Activated CD8-positive, alpha-beta memory T cell treated with anti-CD3 and anti-CD28 coated beads, Interleukin-2, amount 10 ng/mL, durations not matched to agents 7 days and 5 days (primary cell): ENCODE results near the gene SGCA. TPM values are rescaled to one million over a fixed set of nuclear protein-coding genes. Genes with fewer than 3 reads are reported as not detected.

Experiments
- ATAC-seq: fragments of 150-1000 bp; cut with Tn5 transposase; one replicate; pipeline ENCODE4 v1.10.0; 2021; ENCODE audit warnings: moderate library complexity
- CTCF ChIA-PET: fragments of 350-600 bp; sonication (Branson Sonifier 250); formaldehyde crosslinking; loops from one replicate; lab custom pipeline; 2021; ENCODE audit warnings: antibody characterized with exemption; lab: Charles Lee
- DNase-seq: peaks from one replicate; pipeline ENCODE4 v3.0.0-alpha.2; 2020
- H3K27ac Mint-ChIP-seq: one replicate; pipeline ENCODE4 v1.8.0; 2021; ENCODE audit warnings: mild to moderate bottlenecking, mixed read lengths
- H3K27me3 Mint-ChIP-seq: one replicate; pipeline ENCODE4 v1.8.0; 2021; ENCODE audit warnings: mixed read lengths
- H3K36me3 Mint-ChIP-seq: one replicate; pipeline ENCODE4 v1.8.0; 2021; ENCODE audit warnings: mild to moderate bottlenecking, mixed read lengths
- H3K4me1 Mint-ChIP-seq: one replicate; pipeline ENCODE4 v1.8.0; 2021; ENCODE audit warnings: mixed read lengths
- H3K4me3 Mint-ChIP-seq: one replicate; pipeline ENCODE4 v1.8.0; 2021; ENCODE audit warnings: mild to moderate bottlenecking, moderate library complexity, mixed read lengths
- H3K9me3 Mint-ChIP-seq: one replicate; pipeline ENCODE4 v1.8.0; 2022; ENCODE audit warnings: low read depth, mixed read lengths
- total RNA-seq, 2 experiments: library from RNA; stranded (reverse); gene quantifications; one replicate each; pipeline ENCODE4 v1.2.3, GENCODE V29; 2021

Gene SGCA
- total RNA-seq, 2 experiments from 2014 or later: 0.23 TPM; not detected in 1

DNA sequence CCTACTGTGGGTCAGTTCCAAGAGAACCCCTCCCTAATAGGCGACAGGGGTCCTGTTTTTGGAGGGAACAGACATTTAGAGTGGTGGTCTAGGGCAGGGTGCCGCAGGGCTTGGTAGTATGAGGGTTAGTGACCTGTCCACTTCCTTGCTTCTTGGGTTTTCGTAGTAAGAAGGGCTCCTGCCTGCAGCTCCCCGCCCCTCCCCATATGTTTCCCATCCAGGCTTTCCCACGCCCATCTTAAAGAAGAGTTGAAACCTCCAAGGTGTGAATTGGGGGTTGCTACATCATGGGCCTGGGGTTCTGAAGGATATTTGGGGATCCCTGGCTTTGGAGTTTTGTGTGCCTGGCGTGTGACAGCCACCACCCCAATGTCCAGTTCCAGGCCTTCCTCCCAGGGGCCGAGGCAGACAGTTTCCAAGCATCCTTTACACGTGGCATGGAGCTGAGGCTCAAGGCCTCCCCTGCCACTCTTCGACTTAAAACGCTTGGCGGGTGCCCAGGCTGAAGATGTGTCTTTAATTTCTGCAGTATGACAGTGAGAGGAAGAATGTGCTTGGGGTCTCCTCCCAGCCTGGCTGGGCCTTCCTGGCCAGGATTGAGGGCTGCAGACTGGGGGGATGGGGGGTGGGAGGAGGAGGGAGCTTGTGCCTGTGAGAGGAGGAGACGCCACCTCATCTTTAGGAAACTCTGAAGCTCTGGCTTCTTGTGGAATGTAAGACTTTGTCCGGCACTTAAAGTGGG lies 38.0 kb downstream of the SGCA start:
- no peaks in the 10 kb centered on the region for H3K9me3 Mint-ChIP-seq
- ATAC-seq (no peak), DNase-seq (no peak)
- CTCF ChIA-PET: interaction anchor here (1.0 to 7.7 kb wide), 6 partner anchors 13 to 99 kb away, joined by 3 to 244 read pairs (median 4); partner anchors contain the start of gene TMEM92
- peaks cover 70% of the 10 kb centered on the region for H3K27me3 Mint-ChIP-seq
- no peaks in the 10 kb centered on the region for H3K36me3 Mint-ChIP-seq
- no peak overlapping the region for H3K4me3 Mint-ChIP-seq
- H3K4me1 Mint-ChIP-seq: peaks cover 11% of the 10 kb centered on the region
- H3K27ac Mint-ChIP-seq: no peak overlapping the region

DNA sequence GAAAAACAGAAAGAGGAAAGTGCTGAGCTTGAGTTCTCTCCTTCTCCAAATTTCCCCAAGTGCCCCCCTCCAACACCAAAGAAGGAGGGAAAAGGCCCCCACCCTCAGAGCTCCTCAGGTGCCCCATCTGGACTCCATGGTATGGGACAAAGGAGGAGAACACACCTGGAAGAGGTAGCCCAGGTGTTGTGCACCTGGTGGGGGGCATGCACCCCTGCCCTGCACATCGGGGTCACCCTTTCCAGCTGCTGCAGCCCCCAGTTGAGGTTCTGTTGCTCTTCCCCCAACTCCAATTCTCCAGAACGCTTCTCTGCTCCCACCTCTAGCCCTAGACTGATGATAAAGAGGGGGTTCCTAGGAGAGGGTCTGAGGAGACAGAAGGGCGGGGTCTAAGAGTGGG lies 38.6 kb downstream of the SGCA start:
- H3K9me3 Mint-ChIP-seq: no peaks in the 10 kb centered on the region
- no peak overlapping the region for H3K4me3 Mint-ChIP-seq
- no peak for DNase-seq
- no peaks in the 10 kb centered on the region for H3K36me3 Mint-ChIP-seq
- CTCF ChIA-PET: interaction anchor here (1.0 to 7.7 kb wide), 6 partner anchors 13 to 98 kb away, joined by 3 to 244 read pairs (median 4); partner anchors contain the start of gene TMEM92
- no peak overlapping the region for H3K27ac Mint-ChIP-seq
- peaks cover 73% of the 10 kb centered on the region for H3K27me3 Mint-ChIP-seq
- ATAC-seq: no peak
- peaks cover 11% of the 10 kb centered on the region for H3K4me1 Mint-ChIP-seq

DNA sequence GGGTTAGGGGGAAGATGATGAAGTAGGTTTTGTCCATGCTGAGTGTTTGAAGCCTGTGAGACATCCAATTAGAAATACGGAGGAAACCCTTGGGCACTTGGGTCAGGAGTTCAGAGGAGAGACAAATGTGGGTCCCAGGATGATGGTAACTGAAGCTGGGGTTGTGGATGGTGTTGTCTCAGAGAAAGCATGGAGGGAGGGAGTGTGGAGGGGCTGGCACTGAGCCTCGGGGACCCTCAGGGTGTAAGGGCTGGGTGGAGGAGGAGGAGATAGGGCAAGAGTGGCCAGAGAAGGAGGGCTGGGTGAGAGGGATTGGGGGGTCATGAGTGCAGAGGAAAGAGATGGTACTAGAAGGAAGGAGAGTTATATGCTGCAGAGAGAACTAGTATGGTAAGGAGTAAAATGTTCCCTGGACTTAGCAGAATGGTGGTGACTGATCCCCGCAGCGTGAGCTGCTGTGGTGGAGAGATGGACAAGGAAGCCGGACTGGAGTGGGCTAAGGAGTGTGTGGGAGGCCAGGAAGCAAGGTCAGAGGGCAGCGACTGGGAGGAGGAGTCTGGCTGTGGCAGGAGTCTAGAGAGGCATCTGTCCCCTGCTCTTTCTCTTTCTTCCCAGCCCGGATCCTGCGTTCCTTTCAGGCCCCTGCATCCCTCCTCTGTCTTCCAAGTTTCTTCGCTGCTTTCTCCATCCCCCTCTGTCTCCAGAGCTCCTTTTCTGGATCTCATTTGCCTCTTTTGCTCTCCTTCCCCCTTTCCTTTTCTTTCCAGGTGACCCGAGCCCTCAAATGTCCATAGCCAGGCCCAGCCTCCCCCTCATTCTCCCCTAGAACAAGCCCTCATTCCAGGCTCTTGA lies 39.5 kb downstream of the SGCA start:
- ATAC-seq (no peak), DNase-seq (no peak)
- Mint-ChIP-seq H3K4me3 (no peak overlapping the region), H3K27ac (no peak overlapping the region), H3K4me1 (peaks cover 7% of the 10 kb centered on the region), H3K36me3 (no peaks in the 10 kb centered on the region), H3K27me3 (peaks cover 80% of the 10 kb centered on the region), H3K9me3 (no peaks in the 10 kb centered on the region)
- CTCF ChIA-PET: interaction anchor here (1.1 to 7.7 kb wide), 7 partner anchors 10 to 93 kb away, joined by 3 to 244 read pairs (median 4); partner anchors contain the start of gene TMEM92

DNA sequence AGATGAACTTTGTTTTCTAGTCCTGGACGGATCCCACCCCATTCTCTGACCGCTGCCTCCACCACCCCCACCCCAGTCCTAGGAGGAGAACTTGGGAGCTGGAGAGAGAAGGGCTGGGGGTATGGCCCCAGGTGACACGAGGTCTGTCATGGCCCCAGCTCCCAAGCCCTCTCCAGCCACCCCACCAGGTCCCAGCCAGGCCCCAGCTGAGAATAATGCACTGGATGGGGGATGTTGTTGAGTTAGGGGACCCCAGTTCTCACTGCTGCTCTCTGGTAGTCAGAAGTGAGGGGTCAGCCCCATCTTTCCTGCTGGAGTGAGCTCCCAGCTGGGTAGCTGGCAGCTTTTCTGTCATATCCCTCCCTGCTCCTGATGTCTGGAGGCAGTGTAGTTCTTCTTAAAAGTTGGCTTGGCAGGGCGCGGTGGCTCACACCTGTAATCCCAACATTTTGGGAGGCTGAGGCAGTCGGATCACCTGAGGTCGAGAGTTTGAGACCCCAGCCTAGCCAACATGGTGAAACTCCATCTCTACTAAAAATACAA lies 40.2 kb downstream of the SGCA start:
- no peak for DNase-seq
- Mint-ChIP-seq H3K27ac (no peak overlapping the region), H3K36me3 (no peaks in the 10 kb centered on the region), H3K9me3 (no peaks in the 10 kb centered on the region), H3K4me3 (no peak overlapping the region), H3K4me1 (peaks cover 3% of the 10 kb centered on the region), H3K27me3 (peaks cover 78% of the 10 kb centered on the region)
- no peak for ATAC-seq
- CTCF ChIA-PET: interaction anchor here (1.1 to 7.7 kb wide), 5 partner anchors 9 to 92 kb away, joined by 3 to 244 read pairs (median 5); partner anchors contain the start of gene TMEM92

DNA sequence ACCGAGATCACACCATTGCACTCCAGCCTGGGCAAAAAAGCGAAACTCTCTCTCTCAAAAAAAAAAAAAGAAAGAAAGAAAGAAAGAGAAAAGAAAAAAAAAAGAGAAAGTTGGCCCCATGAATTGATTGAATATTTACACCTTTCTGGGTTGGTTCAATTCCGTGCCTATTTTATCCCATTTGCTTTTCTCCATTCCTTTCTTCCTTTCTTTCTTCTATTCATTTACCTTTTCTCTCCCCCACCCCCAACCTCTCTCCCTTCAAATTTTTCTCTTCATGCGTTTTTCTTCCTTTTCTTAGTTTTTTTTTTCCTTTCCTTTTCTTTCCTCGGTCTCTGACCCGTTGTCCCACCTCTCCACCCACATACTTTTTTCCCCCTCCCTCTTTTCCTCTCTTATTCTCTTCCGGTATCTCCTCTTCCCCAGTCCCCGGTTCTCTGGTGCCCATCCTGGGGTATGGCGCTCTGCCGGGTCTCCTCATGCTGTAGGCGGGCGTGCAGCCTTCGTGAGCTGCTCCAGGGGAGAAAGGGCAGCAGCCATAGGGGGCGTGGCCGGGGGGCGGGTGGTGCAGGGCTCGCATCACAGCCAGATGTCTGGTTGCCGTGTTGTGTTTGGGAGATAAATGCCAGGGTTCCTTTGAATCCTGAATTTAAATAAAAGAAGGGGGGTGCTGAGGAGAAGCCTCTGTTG lies 40.9 kb downstream of the SGCA start:
- H3K4me1 Mint-ChIP-seq: no peaks in the 10 kb centered on the region
- no peak for DNase-seq
- no peaks in the 10 kb centered on the region for H3K36me3 Mint-ChIP-seq
- ATAC-seq: no peak
- no peaks in the 10 kb centered on the region for H3K9me3 Mint-ChIP-seq
- H3K27me3 Mint-ChIP-seq: peaks cover 79% of the 10 kb centered on the region
- H3K27ac Mint-ChIP-seq: no peak overlapping the region
- CTCF ChIA-PET: interaction anchor here (0.6 to 7.7 kb wide), 6 partner anchors 8 to 91 kb away, joined by 3 to 244 read pairs (median 4); partner anchors contain the start of gene TMEM92
- no peak overlapping the region for H3K4me3 Mint-ChIP-seq

DNA sequence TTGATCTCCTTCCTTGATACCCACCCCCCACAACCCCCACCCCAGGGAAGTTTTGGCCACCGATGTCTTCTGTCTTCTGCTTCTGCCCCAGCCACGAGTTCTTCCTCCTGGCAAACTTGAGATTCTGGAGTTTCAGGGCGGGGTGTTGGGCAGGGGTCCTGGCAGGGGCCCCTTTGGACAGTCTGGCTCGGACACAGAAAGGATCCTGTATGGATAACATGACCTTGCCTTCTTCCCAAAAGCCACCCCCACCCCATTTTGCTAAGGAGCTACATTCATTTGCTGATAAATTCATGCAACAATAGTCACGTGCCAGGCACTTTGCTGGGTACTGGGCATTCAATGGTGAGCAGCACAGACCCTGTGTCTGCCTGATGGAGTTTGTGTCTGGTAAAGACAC lies 41.5 kb downstream of the SGCA start:
- no peak overlapping the region for H3K27ac Mint-ChIP-seq
- CTCF ChIA-PET: interaction anchor here (0.6 kb wide), 1 partner anchor 83 kb away, joined by 3 read pairs; no protein-coding TSS in a partner anchor
- ATAC-seq (no peak), DNase-seq (no peak)
- peaks cover 78% of the 10 kb centered on the region for H3K27me3 Mint-ChIP-seq
- H3K36me3 Mint-ChIP-seq: no peaks in the 10 kb centered on the region
- no peak overlapping the region for H3K4me3 Mint-ChIP-seq
- H3K4me1 Mint-ChIP-seq: peaks cover 1% of the 10 kb centered on the region
- H3K9me3 Mint-ChIP-seq: no peaks in the 10 kb centered on the region

DNA sequence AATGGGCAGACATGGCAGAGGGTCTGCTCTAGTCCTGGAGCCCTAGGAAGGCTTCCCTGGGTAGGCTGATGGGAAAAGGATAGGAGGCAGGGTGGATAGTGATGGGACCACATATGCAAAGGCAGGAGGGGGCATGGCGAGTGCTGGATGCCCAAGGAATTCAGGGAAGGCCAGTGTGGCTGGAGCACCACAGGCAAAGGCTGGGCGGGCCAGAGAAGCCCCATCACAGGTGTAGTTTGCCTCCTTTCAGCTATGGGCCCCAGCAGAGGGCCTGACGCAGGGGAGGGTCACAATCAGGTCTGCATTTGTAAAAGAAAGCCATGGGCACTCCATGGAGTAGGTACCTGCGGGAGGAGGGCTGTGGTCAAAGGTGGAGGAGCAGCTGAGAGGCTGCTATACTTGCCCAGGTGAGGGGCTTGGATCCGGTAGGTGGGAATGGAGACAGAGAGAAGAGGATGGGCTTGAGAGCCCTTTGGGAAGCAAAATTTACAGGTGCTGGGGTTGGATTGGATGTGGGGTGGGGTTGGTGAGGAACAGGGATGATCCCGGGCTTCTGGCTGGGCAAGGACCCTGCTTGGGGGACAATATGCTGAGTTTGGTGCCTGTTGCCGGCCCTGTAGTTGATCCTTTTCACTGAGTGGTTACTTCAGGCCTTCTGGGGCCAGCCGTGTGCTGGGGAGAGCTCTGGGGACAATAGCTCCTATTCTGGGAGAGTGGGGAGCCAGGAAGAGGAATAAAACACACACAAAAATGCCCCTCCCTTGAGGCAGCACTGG lies 42.2 kb downstream of the SGCA start:
- no peak overlapping the region for H3K4me3 Mint-ChIP-seq
- peaks cover 73% of the 10 kb centered on the region for H3K27me3 Mint-ChIP-seq
- DNase-seq: no peak
- no peak overlapping the region for H3K27ac Mint-ChIP-seq
- H3K4me1 Mint-ChIP-seq: peaks cover 8% of the 10 kb centered on the region
- H3K36me3 Mint-ChIP-seq: no peaks in the 10 kb centered on the region
- no peaks in the 10 kb centered on the region for H3K9me3 Mint-ChIP-seq
- ATAC-seq: no peak
- CTCF ChIA-PET: interaction anchor here (1.0 to 1.2 kb wide), 2 partner anchors 10 to 66 kb away, joined by 3 to 4 read pairs; partner anchors contain the start of gene TMEM92

DNA sequence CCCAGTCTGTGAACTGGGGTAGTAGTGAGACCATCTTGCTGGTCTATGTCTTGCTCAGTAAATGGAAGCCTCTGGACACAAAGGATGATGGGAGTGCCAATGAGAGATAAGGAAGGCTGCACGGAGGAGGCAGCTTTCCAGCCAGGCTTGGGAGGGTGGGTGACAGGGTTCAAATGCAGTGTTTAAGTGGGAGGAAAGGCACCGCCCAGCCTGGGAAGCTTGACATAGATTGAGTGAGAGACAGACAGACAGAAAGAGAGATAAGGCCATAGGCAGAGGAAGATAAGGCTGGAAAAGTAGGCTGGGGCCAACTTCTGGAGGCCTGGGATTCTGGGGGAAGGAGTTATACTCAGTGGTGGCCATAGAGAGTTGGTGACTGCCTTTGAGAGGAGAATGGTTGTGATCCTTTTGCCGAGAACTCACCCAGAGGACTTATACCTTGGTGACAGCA lies 42.8 kb downstream of the SGCA start:
- peaks cover 12% of the 10 kb centered on the region for H3K4me1 Mint-ChIP-seq
- ATAC-seq (no peak), DNase-seq (peak; percentile 31)
- no peak overlapping the region for H3K4me3 Mint-ChIP-seq
- H3K27ac Mint-ChIP-seq: no peak overlapping the region
- CTCF ChIA-PET: interaction anchor here (1.0 to 2.9 kb wide), 3 partner anchors 8 to 66 kb away, joined by 3 to 21 read pairs (median 4); partner anchors contain the start of genes COL1A1 and TMEM92
- H3K9me3 Mint-ChIP-seq: no peaks in the 10 kb centered on the region
- H3K27me3 Mint-ChIP-seq: peaks cover 69% of the 10 kb centered on the region
- H3K36me3 Mint-ChIP-seq: no peaks in the 10 kb centered on the region

DNA sequence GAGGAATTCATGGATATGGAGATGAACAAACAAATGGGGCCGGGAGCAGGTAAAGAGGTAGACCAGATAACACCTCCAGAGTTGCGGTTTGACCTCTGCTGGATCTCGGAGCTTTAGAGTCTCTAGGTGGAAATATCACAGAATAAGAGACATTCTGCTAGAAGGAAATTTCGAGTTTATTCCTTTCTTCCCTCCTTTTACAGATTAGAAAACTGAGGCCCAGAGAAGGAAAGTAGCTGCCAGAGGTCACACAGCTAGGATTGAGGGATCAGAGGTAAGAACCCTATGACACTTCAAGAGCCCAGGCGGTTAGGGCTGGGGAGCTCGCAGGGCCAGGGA lies 43.3 kb downstream of the SGCA start:
- CTCF ChIA-PET: interaction anchor here (0.8 to 2.9 kb wide), 3 partner anchors 8 to 65 kb away, joined by 3 to 21 read pairs (median 4); partner anchors contain the start of genes COL1A1 and TMEM92
- H3K4me3 Mint-ChIP-seq: no peak overlapping the region
- no peaks in the 10 kb centered on the region for H3K9me3 Mint-ChIP-seq
- H3K27ac Mint-ChIP-seq: no peak overlapping the region
- peaks cover 67% of the 10 kb centered on the region for H3K27me3 Mint-ChIP-seq
- no peaks in the 10 kb centered on the region for H3K36me3 Mint-ChIP-seq
- peaks cover 12% of the 10 kb centered on the region for H3K4me1 Mint-ChIP-seq
- no peak for ATAC-seq
- no peak for DNase-seq

DNA sequence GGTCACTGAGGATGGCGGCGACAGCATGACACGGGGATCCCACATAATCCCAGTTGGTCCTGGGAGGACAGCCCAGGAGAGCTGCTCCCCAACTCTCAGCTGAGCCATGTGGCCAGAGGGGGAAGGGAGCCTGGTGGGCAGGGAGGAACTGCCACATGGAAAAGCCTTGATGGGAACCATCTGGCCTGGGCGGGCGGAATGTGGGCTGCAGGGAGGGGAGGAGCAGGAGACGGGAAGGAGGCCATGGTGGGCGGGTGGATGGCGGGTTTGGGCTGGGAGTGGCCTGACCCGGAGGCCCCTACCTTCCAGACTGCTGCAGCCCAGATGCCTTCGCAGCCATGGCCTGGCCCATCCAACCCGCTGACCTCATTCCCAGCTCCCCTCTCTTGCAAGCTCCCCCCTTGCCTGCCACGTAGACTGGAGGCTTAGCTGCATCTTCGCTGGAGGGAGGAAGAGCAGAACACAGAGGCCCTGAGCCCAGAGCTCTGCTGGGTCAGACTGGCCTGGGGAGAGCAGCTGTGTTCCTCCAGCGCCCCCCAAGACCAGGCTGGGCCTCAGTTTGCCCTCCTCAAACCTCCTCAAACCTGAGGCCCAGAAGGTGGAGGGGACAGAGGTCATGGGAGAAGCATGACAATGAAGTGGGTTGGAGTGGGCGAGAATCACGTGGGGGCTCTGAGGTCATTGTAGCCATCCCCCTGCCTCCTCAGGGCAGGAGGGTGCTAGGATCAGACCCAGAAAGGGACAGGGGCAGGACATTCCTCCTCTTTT lies 43.9 kb downstream of the SGCA start:
- ATAC-seq (no peak), DNase-seq (peak; percentile 32)
- H3K4me1 Mint-ChIP-seq: peaks cover 12% of the 10 kb centered on the region
- H3K4me3 Mint-ChIP-seq: no peak overlapping the region
- H3K27me3 Mint-ChIP-seq: peaks cover 73% of the 10 kb centered on the region
- no peaks in the 10 kb centered on the region for H3K9me3 Mint-ChIP-seq
- H3K27ac Mint-ChIP-seq: no peak overlapping the region
- CTCF ChIA-PET: interaction anchor here (0.8 to 2.9 kb wide), 3 partner anchors 9 to 64 kb away, joined by 3 to 21 read pairs (median 4); partner anchors contain the start of gene COL1A1
- H3K36me3 Mint-ChIP-seq: no peaks in the 10 kb centered on the region
